ENCODE measurements around the gene CTXN1. TPM values are rescaled to one million over a fixed set of nuclear protein-coding genes. Genes with fewer than 3 reads are reported as not detected.
"Not testable (repeated sequence)": the region's sequence is repeated elsewhere in the genome, so short reads cannot be mapped to it uniquely, and the experiment has no call there.

The CTXN1 gene
- total RNA-seq, 1 donor, result 2.8 TPM

- no peak overlapping the region for H3K4me3 ChIP-seq (ENCODE audit: low read depth, low read length)
- TF ChIP-seq CTCF (IDR thresholded peaks at IDR 0.05; ENCODE audit: insufficient read depth, low read length), result no peak
- DNase-seq (ENCODE audit: low read depth), result no peak
Observed at GRCh38 chr19:7961920-7962626, 36.1 kb upstream of the CTXN1 start.

GRCh38 chr19:7961082-7961481, 35.1 kb upstream of the CTXN1 start:
- DNase-seq (ENCODE audit: low read depth); H3K4me3 ChIP-seq (ENCODE audit: low read depth, low read length): not testable (repeated sequence)

GRCh38 chr19:7959211-7959610, 33.3 kb upstream of the CTXN1 start:
- no peak overlapping the region for H3K4me3 ChIP-seq (ENCODE audit: low read depth, low read length)
- no peak for TF ChIP-seq CTCF (IDR thresholded peaks at IDR 0.05; ENCODE audit: insufficient read depth, low read length)
- no peak for DNase-seq (ENCODE audit: low read depth)

GRCh38 chr19:7955696-7956095, 29.8 kb upstream of the CTXN1 start:
- DNase-seq (ENCODE audit: low read depth), result no peak
- no peak for TF ChIP-seq CTCF (IDR thresholded peaks at IDR 0.05; ENCODE audit: insufficient read depth, low read length)
- no peak overlapping the region for H3K4me3 ChIP-seq (ENCODE audit: low read depth, low read length)

GRCh38 chr19:7953576-7953975, 27.6 kb upstream of the CTXN1 start:
- no peak for DNase-seq (ENCODE audit: low read depth)
- no peak overlapping the region for H3K4me3 ChIP-seq (ENCODE audit: low read depth, low read length)
- no peak for TF ChIP-seq CTCF (IDR thresholded peaks at IDR 0.05; ENCODE audit: insufficient read depth, low read length)

GRCh38 chr19:7953060-7953459, 27.1 kb upstream of the CTXN1 start:
- DNase-seq (ENCODE audit: low read depth), result peak; percentile 29
- no peak overlapping the region for H3K4me3 ChIP-seq (ENCODE audit: low read depth, low read length)
- no peak for TF ChIP-seq CTCF (IDR thresholded peaks at IDR 0.05; ENCODE audit: insufficient read depth, low read length)

GRCh38 chr19:7947939-7948338, 22.0 kb upstream of the CTXN1 start:
- no peak overlapping the region for H3K4me3 ChIP-seq (ENCODE audit: low read depth, low read length)
- no peak for DNase-seq (ENCODE audit: low read depth)
- no peak for TF ChIP-seq CTCF (IDR thresholded peaks at IDR 0.05; ENCODE audit: insufficient read depth, low read length)
